DMS53 (cell line): ENCODE data around the gene TMEM132C.
"Not testable (repeated sequence)": the region's sequence is repeated elsewhere in the genome, so short reads cannot be mapped to it uniquely, and the experiment has no call there.

Experiments
- DNase-seq: peaks from one replicate; lab custom pipeline; 2025; lab: John Stamatoyannopoulos, UW

Gene TMEM132C

DNA sequence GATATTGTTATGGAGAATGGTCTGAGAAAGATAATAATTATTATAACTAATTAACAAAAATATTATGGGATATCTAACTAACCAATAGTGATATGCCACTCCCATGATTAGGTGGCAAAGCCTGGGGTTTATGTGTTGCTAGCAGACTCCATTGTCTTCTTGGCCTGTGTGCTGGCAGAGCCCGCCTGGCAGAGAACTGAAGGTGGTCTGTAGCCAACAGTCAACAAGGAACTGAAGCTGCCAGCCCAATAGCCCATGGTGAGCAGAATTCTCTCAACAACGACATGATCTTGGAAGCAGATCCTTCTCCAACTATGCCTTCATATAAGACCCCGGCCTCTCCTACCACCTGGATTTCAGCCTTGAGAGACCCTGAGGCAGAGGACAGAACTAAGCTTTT, 298.0 kb downstream of the TMEM132C start:
- no peak for DNase-seq

DNA sequence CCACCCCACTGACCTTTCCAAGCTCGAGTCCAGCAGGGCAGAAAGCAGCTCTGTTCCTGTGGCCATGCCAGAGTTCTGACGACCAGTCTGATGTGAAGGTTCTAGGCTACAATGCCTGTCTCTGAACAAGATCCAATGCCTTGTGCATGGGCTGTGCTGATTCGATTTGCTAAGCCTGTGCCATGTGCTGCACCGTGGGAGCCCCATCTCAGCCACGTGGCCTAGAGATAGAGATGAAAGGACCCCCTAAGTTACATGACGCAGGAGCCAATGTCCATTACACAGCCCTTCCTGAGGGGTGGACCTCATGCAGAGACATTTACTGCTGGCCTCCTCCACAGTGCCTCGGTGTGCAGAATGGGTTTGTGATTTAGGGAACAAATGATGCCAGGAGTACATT, 300.8 kb downstream of the TMEM132C start:
- DNase-seq: no peak

DNA sequence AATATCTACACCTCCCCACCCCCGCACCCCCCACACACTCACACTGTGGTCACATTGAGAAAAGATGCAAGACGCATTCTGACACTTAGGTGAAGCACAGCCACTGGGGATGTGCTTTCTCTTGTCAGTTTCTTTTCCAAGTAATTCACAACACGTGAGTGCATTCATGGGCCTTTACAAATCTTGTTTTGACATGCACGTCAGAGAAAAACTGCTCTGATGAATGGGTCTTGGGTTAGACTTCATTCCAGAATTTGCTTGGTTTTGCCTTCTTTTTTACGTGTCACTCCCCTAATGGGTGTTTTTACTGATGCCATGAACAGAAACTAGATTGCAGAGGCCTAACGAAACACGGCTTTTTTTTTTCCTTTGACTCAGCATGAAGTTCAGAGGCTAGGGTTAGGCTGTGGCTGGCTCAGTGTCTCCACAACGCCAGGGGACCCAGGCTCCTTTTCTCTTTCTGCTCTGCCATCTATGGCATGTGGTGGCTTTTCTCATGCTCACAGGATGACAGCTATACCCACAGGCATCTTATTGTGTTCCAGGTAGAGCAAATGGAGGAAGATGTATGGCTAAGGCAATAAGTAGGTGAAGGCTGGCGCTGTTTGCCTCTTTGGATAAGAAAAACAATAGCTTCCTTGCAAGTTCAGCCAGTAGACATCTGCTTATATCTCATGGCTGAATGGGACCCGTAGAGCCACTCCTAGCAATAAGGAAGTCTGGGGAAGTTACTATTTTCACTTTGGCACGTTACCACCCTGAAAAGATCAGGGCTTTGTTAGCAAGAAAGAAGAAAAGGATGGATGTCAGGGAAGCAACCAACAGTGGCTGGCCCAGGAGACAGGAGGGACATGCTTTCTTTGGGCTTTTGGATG, 303.5 kb downstream of the TMEM132C start:
- DNase-seq: no peak

DNA sequence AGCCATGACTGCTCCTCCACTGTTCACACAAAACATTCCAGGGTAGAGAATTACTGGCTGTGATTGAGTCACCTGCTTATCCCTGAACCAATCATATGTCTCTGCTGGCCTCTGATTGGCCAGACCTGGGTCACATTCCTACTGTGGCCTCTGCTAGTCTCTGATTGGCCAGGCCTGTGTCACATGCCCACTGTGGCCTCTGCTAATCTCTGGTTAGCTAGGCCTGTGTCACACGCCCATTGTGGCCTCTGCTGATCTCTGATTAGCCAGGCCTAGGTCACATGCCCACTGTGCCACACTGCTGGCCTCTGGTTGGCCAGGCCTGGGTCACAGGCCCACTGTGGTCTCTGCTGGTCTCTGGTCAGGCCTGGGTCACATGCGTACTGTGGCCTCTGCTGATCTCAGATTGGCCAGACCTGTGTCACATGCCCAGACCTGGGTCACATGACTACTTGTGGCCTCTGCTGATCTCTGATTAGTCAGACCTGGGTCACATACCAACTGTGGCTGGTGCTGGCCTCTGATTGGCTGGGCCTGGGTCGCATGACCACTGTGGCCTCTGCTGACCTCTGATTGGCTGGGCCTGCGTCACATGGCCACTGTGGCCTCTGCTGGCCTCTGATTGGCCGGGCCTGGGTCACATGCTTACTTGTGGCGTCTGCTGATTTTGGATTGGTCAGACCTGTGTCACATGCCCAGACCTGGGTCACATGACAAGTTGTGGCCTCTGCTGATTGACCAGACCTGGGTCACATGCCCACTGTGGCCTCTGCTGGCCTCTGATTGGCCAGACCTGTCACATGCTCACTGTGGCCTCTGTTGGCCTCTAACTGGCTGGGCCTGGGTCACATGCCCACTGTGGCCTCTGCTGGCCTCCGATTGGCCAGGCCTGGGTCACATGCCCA, 305.2 kb downstream of the TMEM132C start:
- no peak for DNase-seq

GRCh38 chr12:128573907-128574306, 306.9 kb downstream of the TMEM132C start:
- DNase-seq: no peak

GRCh38 chr12:128578045-128578444, 311.1 kb downstream of the TMEM132C start:
- DNase-seq: no peak

DNA sequence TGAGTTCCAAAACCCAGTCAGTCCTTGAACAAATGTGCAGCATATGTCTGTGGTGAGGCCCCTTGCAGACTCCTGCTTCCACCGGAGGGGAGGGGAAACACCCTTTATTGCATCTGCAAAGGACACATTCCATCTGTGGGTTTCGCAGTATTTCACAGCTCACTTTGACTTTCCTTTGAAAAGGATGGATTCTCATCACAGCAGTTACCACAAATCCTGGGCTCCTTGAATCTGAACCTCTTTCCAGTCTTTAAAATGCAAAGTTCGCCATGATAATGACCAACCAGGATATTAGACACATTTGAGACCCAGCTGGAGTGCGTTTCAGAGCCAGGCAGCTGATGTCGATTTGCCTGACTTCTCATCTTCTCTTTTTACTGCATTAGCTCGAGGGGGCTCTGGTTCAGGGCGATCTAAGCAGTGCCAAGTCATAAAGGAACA, 314.4 kb downstream of the TMEM132C start:
- no peak for DNase-seq

- peak; percentile 16 for DNase-seq
Measured at GRCh38 chr12:128583453-128583852, 316.5 kb downstream of the TMEM132C start.

DNA sequence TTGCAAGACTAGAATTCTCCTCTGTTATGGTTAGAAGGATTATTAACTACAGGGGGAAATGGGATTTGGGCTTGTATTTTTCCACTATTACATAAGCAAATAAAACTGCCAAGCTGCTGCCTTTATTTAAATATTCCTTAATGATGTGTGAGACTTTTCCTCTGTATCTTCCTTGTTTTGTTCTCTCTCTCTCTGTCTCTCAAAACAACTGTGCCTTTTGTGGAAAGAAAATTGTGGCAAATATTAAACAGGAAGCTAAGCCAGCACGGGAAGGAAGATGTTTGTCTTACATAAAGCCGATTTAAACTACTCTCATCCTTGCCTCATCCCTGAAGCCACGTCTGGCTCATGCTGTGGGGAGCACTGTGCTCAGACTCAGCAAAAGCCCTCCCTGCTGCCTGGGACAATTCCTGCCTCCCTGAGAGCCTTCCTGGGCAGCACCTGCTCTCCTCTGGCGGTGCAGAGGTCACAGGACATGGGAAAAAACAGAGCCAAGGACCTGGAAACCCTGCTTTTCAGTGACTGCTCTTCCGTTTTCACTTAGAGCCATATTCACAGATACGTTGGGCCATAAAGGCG, 319.6 kb downstream of the TMEM132C start:
- no peak for DNase-seq

DNA sequence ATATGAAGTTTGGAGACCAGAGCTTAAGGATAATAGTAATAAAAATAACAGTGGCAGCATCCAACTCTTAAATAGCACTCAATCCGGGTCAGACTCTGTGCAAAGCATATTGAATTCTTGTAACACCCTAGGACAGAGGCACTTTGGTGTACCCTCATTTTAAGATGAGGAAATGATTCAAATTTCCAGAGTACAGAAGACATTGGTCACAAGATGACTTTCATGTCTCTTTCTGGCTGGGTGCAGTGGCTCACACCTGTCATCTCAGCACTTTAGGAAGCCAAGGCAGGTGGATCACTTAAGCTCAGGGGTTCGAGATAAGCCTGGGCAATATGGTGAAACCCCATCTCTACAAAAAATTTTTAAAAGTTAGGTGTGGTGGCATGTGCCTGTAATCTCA, 320.9 kb downstream of the TMEM132C start:
- no peak for DNase-seq

DNA sequence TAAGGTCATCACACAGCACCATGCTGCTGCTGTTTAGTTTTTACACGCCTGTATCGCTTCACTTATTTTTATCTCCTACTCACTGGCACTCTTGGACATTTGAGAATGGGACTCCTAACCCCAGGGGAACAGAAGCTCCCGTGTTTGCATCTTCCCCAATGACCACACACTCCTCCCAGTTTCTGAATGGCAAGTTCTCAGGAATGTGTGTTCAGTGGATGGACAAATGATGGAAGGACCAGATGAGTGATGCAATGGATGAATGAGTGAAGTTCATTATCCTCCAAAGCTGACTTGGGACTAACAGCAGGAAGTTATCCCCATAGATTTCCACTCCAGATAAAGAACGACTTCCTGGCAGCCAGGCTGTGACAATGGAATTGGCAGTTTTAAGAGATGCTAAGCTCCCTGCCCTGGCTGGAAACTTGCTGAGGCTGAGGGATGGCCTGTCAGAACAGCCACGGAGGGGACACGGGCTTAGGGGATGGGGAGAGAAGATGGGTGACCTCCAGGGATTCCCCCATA, 325.3 kb downstream of the TMEM132C start:
- no peak for DNase-seq

DNA sequence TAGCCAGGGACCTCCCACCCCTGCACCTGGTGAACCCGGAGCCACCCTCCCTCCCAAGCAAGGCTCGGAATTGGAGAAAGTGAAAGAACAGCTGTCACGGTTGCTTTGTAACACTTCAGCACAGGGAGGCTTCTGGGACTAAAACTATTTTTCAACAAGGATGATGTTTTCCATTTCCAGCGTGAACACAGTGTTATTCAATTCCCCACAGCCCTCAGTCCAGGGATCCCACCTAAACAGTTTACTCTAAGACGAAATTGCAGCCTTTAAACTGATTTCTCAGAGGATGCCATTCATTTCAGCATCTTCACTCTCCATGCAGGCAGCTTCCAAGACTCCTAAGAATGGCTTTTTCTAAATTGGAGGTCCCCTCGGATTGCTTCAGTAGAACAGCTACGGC, 327.6 kb downstream of the TMEM132C start:
- no peak for DNase-seq

- no peak for DNase-seq
Measured at GRCh38 chr12:128595609-128596008, 328.6 kb downstream of the TMEM132C start.

DNA sequence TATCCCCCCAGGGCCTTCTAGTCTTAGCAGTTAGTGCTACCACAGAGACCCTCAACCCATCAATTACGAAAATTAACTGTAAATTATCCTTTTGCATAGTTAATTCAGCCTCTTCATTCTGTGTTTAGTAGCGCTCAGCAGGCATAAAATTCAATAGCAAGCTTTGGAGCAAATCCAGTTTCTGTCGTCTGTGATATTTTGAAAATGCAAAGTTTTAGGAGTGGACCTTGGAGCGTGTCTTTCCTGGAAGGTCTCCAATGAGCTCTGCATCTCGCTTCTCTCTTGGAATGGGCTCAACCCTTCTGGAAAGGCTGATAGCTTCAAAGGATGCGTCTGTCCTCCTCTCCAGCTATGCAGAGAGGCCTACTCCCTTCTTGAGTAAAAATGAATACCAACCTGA, 333.9 kb downstream of the TMEM132C start:
- DNase-seq: no peak

GRCh38 chr12:128603573-128604115, 336.7 kb downstream of the TMEM132C start:
- no peak for DNase-seq

DNA sequence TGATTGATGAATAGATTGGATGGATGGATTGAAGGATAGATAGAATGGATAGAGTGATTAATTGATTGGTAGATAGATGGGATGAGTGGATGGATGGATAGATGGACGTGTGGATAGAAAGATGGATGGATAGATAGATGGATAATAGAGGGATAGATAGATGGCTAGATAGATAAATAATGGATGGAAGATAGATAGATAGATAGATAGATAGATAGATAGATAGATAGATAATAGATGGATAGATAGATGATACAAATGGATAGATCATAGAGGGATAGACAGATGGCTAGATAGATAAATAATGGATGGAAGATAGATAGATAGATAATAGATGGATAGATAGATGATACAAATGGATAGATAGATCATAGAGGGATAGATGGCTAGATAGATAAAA, 337.2 kb downstream of the TMEM132C start:
- not testable (repeated sequence) for DNase-seq

DNA sequence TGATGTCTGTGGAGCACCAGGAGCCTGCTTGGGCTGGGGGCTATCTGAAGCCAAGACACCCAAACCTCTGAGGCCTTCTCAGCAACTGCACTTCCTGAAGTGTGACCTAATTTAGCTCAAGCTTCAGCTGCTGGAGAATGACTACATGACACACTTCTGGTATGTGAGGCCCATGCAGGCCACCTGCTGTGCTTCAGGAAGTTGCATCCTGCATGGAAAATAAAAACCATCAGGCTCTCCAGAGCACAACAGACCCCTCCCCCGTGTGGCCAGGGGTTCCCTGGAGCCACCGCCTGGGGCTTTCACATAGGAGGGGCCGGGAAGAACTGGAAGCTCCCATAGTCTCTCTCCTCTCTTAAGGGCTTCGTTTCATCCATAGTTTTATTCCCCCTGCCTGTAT, 339.1 kb downstream of the TMEM132C start:
- no peak for DNase-seq

DNA sequence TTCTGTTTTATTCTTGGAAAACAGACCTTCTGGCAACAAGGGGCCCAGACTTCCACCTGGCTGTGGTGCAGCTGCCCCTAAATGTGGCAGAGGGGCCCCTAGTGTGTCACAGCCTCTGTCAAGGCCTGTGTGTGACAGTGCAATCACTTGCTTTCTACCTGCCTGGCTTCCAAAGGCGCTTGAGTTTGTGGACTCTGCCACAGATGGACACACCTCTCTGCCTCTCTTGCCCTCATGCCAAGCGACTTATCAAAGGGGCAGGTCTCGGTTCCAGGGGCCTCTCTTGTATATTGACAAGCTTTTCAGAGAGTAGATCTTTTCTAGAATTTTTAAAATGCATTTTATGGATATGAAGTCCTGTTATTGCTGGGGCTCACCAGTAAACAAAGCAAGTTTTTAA, 339.6 kb downstream of the TMEM132C start:
- no peak for DNase-seq

DNA sequence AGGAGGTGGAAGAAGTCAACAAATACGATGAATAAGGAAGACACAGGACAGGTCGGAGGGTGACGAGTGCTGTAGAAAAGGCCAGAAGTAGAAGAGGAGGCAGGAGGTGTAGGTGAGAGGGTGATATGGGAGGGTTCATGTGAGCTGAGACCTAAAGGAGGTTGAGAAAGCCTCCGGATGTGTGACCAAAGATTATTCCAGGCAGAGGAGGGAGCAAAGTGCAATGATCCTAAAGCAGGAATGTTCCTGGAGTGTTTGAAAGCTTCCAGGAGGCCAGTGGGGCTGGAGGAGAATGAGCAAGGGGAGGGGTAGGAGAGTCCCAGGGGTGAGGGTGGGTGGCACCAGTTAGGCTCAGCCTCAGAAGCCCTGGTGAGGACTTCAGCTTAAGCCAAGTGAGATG, 340.0 kb downstream of the TMEM132C start:
- DNase-seq: no peak

DNA sequence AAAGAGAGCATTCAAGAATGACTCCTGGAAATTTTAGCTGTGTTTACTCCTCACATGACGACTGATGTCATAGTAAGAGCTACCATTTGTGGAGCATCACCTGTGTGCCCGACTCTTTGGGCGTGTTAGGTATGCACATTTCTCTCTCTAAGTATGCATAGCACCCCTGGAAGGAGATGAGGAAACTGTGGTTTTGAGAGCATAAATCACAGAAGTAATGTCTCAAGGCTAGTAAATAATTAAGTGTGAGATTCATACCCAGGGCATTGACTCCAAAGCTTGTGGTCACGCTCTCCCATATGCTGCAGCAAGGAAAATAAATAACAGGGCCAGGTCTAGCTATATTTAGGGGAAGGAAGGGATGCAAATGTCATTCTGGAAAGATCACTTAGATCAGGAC, 340.7 kb downstream of the TMEM132C start:
- no peak for DNase-seq

DNA sequence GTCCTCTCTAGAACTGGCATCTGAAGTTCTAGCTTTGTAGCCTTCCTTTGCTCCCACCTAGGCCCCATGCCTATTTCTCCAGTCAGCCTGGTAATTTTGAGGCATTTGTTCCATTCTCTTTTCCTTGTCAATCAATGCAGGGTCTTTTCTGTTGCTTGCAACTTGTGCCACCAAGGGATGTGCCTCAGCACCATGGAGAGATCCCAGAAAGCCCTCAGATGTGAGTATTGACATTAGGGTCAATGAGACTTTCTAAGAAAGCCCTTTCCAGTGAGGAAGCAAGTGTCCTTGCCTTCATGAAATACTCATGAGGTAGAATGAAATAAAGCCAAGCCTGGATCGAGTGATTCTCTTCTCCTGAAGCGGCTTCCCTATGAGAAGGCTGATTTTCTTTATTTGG, 342.9 kb downstream of the TMEM132C start:
- no peak for DNase-seq

DNA sequence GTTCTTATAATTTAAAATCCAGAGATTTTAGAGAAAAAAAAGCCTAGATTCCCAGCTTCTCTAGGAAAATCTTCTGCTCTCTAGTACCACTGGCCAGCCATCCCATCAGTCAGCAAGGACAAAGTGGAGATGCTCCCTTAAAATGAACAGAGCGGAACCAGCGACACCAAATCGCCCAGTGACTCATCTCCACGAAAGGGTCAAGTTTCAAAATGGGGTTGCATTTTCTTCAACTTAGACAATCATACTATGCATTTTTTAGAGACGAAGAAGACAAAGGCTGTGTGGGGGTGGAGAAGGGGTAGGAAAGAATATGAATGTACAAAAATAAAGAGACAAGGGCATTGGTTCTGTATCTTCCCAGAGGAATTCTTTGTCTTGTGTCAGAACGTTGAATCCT, 344.8 kb downstream of the TMEM132C start:
- DNase-seq: no peak
